Neural crest cell (in vitro differentiated cells): Measurements from ENCODE around the gene YAP1. TPM values are rescaled to one million over a fixed set of nuclear protein-coding genes. Genes with fewer than 3 reads are reported as not detected.

Source experiments
- DNase-seq: peaks from one replicate; pipeline ENCODE4 v3.0.0; 2021; ENCODE audit warnings: low read depth, mixed read lengths, low spot score
- H3K27ac Mint-ChIP-seq: one replicate; pipeline ENCODE4 v1.8.0; 2021; ENCODE audit warnings: mild to moderate bottlenecking, mixed read lengths; ENCODE audit not compliant: unreplicated experiment
- H3K27me3 Mint-ChIP-seq: 2 replicates; pipeline ENCODE4 v1.8.0; 2021; ENCODE audit warnings: low read depth, mild to moderate bottlenecking, mixed read lengths
- H3K36me3 Mint-ChIP-seq: 2 replicates; pipeline ENCODE4 v1.8.0; 2021; ENCODE audit warnings: low read depth, mild to moderate bottlenecking, mixed read lengths
- H3K4me1 Mint-ChIP-seq: 2 replicates; pipeline ENCODE4 v1.8.0; 2021; ENCODE audit warnings: mixed read lengths
- H3K4me3 Mint-ChIP-seq: one replicate; pipeline ENCODE4 v1.8.0; 2021; ENCODE audit warnings: mild to moderate bottlenecking, mixed read lengths
- H3K9me3 Mint-ChIP-seq: 2 replicates; pipeline ENCODE4 v1.8.0; 2021; ENCODE audit warnings: mixed read lengths
- total RNA-seq: library from RNA; stranded (reverse); gene quantifications from 2 replicates; pipeline ENCODE4 v1.2.1, GENCODE V29; 2021
- TF ChIP-seq, protein P1 (sequence below): fragments of 200-600 bp; sonication (generic); conservative IDR thresholded peaks from 2 replicates; pipeline ENCODE4 v1.5.0; 2021; ENCODE audit warnings: antibody characterized with exemption, mild to moderate bottlenecking

YAP1 gene
- total RNA-seq, 1 donor from 2014 or later, result 142 TPM

DNA sequence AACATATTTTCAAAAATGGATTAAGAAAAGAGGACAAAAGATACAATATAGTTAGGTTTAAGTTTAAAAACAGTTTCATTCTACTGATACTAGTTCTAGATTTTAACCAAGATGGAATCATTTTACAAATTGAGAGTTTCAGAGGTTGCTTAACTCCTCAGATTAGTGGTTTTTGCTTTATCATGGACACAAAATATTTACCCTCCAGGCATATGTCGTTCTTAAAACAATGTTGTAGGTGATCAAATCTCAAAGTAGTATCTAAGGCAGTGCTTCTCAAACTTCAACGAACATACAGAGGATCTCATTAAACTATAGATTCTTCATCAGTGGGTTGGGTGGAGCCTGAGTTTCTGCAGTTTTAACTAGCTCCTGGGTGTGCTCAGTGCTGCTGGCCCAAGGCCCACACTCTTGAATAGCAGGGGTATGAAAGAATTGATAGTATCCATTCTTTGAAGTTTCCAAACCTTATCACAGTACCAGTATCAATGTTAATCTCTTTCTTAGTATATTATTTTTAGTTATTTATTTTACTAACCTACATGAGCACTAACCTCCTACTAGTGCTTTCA lies 48.0 kb downstream of the YAP1 start:
- Mint-ChIP-seq H3K36me3 (peaks cover 7% of the 10 kb centered on the region), H3K4me1 (peaks cover 43% of the 10 kb centered on the region), H3K9me3 (no peaks in the 10 kb centered on the region), H3K27me3 (no peaks in the 10 kb centered on the region), H3K27ac (no peak overlapping the region), H3K4me3 (no peak overlapping the region)
- TF ChIP-seq, protein P1, sequence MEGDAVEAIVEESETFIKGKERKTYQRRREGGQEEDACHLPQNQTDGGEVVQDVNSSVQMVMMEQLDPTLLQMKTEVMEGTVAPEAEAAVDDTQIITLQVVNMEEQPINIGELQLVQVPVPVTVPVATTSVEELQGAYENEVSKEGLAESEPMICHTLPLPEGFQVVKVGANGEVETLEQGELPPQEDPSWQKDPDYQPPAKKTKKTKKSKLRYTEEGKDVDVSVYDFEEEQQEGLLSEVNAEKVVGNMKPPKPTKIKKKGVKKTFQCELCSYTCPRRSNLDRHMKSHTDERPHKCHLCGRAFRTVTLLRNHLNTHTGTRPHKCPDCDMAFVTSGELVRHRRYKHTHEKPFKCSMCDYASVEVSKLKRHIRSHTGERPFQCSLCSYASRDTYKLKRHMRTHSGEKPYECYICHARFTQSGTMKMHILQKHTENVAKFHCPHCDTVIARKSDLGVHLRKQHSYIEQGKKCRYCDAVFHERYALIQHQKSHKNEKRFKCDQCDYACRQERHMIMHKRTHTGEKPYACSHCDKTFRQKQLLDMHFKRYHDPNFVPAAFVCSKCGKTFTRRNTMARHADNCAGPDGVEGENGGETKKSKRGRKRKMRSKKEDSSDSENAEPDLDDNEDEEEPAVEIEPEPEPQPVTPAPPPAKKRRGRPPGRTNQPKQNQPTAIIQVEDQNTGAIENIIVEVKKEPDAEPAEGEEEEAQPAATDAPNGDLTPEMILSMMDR, result no peak
- DNase-seq, result no peak

DNA sequence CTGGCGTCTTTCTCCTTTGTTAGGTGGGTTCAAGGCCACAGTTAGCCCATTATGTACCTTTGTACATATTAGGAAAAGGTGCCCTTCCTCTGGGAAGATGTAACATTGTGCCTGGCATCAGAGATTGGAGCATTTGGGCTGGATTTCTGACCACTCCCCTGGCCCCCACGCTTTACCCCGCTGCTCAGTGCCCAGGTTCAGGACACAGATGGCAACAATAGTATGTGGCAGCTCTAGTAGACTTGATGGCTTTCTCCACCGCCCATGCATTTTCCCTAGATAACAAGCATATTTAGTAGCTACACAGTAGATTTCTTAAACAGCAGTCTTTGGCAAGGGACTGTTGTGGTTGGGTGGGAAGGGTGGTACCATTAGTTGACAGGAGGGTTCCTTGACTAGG lies 53.1 kb downstream of the YAP1 start:
- Mint-ChIP-seq H3K27ac (no peak overlapping the region), H3K36me3 (peaks cover 13% of the 10 kb centered on the region), H3K27me3 (no peaks in the 10 kb centered on the region), H3K4me3 (no peak overlapping the region), H3K4me1 (peaks cover 17% of the 10 kb centered on the region), H3K9me3 (no peaks in the 10 kb centered on the region)
- TF ChIP-seq, protein P1, result no peak
- DNase-seq, result no peak

DNA sequence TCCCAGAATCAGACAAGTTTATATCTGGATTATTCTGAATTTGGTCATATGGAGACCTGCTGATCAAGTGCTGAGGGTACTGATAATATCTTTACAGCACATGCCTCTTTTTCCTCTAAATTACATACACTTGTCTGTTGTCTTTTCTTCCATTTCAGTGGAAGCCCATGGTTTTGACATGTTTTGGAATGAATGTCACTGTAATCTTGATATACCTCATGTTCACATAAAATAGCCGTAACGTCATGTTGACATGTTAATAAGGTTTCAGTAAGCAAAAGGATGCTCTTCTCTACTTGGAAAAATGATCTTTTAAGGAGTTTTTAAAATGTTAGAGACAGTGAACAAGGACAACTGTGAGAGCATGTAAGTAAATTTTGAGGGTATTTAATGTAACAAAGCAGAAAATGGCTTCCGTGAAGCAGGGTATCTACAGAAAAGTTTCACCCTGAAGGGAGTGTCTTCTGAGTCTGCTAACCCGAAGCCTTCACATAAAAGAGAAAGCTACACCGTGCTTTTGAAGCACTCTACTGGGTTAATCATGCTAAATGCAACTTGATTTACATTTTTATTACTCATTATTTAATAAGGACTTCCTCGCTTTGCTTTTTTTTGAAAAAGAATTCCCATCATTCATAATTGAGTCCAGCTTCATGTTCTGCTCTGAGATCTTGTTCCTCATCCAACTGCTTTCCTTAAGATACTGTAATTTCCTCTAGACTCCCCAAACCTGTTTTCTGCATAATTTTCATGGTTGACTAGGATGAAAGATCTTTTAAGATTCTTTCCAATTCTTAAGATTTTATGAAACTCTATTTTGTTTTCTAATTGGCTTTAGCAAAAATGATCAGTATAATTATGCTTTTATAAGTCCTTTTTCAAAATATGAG lies 56.2 kb downstream of the YAP1 start:
- H3K9me3 Mint-ChIP-seq, result no peaks in the 10 kb centered on the region
- H3K4me3 Mint-ChIP-seq, result no peak overlapping the region
- no peak overlapping the region for H3K27ac Mint-ChIP-seq
- TF ChIP-seq, protein P1, result no peak
- no peaks in the 10 kb centered on the region for H3K27me3 Mint-ChIP-seq
- DNase-seq, result no peak
- H3K36me3 Mint-ChIP-seq, result peaks cover 13% of the 10 kb centered on the region
- peaks cover 16% of the 10 kb centered on the region for H3K4me1 Mint-ChIP-seq

DNA sequence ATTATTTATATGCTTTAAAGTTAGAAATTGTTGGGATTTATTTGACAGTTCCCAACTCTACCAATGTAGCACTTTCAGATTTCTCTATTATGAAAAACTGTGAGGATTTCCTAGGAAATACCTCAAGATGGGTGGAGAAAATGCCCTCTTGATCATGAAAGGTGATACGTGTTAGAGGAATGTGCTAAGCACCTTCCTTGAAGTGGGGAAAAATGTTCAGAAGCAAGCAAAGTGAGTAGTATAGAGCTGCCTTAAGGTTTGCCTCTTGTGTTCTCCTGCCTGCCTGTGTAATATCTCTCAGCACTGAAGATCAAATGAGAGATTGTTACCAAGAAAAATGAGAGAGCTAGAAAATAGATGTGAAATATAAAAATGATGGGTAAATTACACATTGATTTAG lies 58.2 kb downstream of the YAP1 start:
- H3K9me3 Mint-ChIP-seq, result no peaks in the 10 kb centered on the region
- no peak overlapping the region for H3K4me3 Mint-ChIP-seq
- peaks cover 15% of the 10 kb centered on the region for H3K4me1 Mint-ChIP-seq
- no peak for DNase-seq
- no peaks in the 10 kb centered on the region for H3K27me3 Mint-ChIP-seq
- TF ChIP-seq, protein P1, result no peak
- H3K27ac Mint-ChIP-seq, result no peak overlapping the region
- peaks cover 10% of the 10 kb centered on the region for H3K36me3 Mint-ChIP-seq

DNA sequence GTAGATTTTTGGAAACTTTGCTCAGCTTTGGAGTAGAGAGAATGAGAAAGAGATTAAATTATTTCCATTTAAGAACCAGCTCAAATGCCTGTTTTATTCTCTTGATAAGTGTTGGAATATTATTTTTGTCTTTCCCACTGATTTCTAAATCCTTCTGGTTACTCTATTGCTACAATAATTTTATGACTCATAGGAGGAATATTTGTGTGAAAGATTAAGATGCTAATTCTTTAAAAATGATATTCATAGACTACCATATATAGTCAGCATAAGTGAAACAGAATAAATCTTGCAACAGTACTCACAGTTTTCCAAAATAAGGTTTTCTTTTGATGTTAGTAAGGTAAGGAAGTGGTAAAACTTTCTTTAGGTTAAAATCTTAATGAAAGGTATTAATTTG lies 60.9 kb downstream of the YAP1 start:
- H3K9me3 Mint-ChIP-seq, result no peaks in the 10 kb centered on the region
- TF ChIP-seq, protein P1, result no peak
- H3K27ac Mint-ChIP-seq, result no peak overlapping the region
- peaks cover 13% of the 10 kb centered on the region for H3K36me3 Mint-ChIP-seq
- H3K4me3 Mint-ChIP-seq, result no peak overlapping the region
- H3K4me1 Mint-ChIP-seq, result peaks cover 15% of the 10 kb centered on the region
- no peak for DNase-seq
- no peaks in the 10 kb centered on the region for H3K27me3 Mint-ChIP-seq
